ENCODE results near the gene NGFR.

Gene NGFR

DNA sequence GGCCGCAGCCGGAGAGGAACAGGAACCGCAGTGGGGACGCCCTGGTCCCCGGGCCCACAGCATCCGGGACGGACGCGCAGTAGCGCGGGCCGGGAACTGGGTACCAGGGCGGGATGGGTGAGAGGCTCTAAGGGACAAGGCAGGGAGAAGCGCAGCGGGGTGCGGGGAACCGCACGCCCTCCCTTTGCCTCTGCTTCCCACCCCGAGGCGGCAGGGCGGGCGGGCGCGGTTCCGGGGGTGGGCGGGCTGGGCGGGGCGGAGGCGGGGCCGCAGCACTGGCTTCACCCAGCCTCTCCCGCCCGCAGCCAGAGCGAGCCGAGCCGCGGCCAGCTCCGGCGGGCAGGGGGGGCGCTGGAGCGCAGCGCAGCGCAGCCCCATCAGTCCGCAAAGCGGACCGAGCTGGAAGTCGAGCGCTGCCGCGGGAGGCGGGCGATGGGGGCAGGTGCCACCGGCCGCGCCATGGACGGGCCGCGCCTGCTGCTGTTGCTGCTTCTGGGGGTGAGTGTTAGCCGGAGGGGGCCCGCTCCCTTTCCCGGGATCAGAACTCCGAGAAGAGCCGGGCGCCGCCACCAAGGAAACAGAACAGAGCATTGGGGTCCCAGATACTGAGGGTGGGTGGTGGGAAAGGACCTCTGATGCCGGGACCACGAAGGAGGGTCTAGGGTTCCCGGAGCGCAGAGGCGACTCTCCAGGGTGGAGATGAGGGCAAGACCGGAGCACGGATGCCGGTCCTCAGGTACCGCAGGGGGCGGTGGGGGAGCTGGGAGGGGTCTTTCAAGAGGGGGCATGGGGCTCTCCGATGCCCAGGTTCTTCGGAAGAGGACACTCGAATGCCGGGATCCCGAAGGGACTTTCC is at the start of gene NGFR:
TSS of gene NGFR (plus strand) at position 308 of the 856 bp plus-strand sequence. CDS start at position 433, 125 bp downstream.
- no peak for DNase-seq (ENCODE audit: low read depth, low spot score)
- no peak within 1 kb of the TSS for H3K27ac ChIP-seq

GRCh38 chr17:49445591-49445990 is 49.5 kb upstream of the NGFR start:
- no peak overlapping the region for H3K9ac ChIP-seq (ENCODE audit: insufficient read length)
- no peak overlapping the region for H3K4me3 ChIP-seq
- TF ChIP-seq FOXP2 (optimal IDR thresholded peaks at IDR 0.05; ENCODE audit: control extremely low read depth, extremely low read length, insufficient read depth), result no peak
- TF ChIP-seq EZH2 (IDR thresholded peaks at IDR 0.05), result no peak
- no peak for TF ChIP-seq POLR2AphosphoS5 (IDR thresholded peaks at IDR 0.05; ENCODE audit: borderline replicate concordance, low read depth, low read length)
- no peaks in the 10 kb centered on the region for H3K36me3 ChIP-seq (ENCODE audit: insufficient read depth, low read length)
- no peak for DNase-seq (ENCODE audit: low read depth, low spot score)
- no peak overlapping the region for H3K27ac ChIP-seq
- H3K9me3 ChIP-seq (ENCODE audit: low read depth, low read length), result no peaks in the 10 kb centered on the region

More for the DNA sequence above, at the start of gene NGFR:
- TF ChIP-seq POLR2AphosphoS5 (IDR thresholded peaks at IDR 0.05; ENCODE audit: borderline replicate concordance, low read depth, low read length) (peak; percentile 94), EZH2 (IDR thresholded peaks at IDR 0.05) (no peak), FOXP2 (optimal IDR thresholded peaks at IDR 0.05; ENCODE audit: control extremely low read depth, extremely low read length, insufficient read depth) (peak; percentile 39)
- peak within 1 kb of the TSS; percentile 75 for H3K9ac ChIP-seq (ENCODE audit: insufficient read length)
- H3K9me3 ChIP-seq (ENCODE audit: low read depth, low read length), result no peaks in the 10 kb centered on the region
- peak within 1 kb of the TSS; percentile 94 for H3K4me3 ChIP-seq
- H3K36me3 ChIP-seq (ENCODE audit: insufficient read depth, low read length), result no peaks in the 10 kb centered on the region

- H3K9ac ChIP-seq (ENCODE audit: insufficient read length), result no peak overlapping the region
- no peaks in the 10 kb centered on the region for H3K9me3 ChIP-seq (ENCODE audit: low read depth, low read length)
- no peak overlapping the region for H3K4me3 ChIP-seq
- no peak for DNase-seq (ENCODE audit: low read depth, low spot score)
- H3K36me3 ChIP-seq (ENCODE audit: insufficient read depth, low read length), result no peaks in the 10 kb centered on the region
- peak overlapping the region; percentile 71 for H3K27ac ChIP-seq
- no peak for TF ChIP-seq EZH2 (IDR thresholded peaks at IDR 0.05)
- TF ChIP-seq POLR2AphosphoS5 (IDR thresholded peaks at IDR 0.05; ENCODE audit: borderline replicate concordance, low read depth, low read length), result no peak
- TF ChIP-seq FOXP2 (optimal IDR thresholded peaks at IDR 0.05; ENCODE audit: control extremely low read depth, extremely low read length, insufficient read depth), result no peak
Observed at GRCh38 chr17:49447628-49448302, 47.3 kb upstream of the NGFR start.

DNA sequence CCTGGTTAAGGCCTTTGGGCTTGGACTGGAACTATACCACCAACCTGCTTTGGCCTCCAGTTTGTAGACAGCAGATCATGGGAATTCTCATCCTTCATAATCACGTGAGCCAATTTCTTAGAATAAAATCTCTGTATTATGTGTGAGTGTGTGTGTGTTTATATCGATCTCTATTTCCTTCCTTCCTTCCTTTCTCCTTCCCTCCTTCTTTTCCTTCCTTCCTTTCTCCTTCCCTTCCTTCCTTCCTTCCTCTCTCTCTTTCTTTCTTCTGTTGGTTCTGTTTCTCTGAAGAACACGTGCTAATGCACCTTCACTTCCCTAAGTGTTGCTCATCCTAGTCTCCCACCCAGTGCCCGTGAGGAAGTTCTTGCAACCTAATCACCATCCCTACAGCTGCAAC is 44.9 kb upstream of the NGFR start:
- no peaks in the 10 kb centered on the region for H3K36me3 ChIP-seq (ENCODE audit: insufficient read depth, low read length)
- TF ChIP-seq FOXP2 (optimal IDR thresholded peaks at IDR 0.05; ENCODE audit: control extremely low read depth, extremely low read length, insufficient read depth) (no peak), POLR2AphosphoS5 (IDR thresholded peaks at IDR 0.05; ENCODE audit: borderline replicate concordance, low read depth, low read length) (no peak), EZH2 (IDR thresholded peaks at IDR 0.05) (no peak)

GRCh38 chr17:49450735-49451134 is 44.4 kb upstream of the NGFR start:
- no peak overlapping the region for H3K9ac ChIP-seq (ENCODE audit: insufficient read length)
- H3K9me3 ChIP-seq (ENCODE audit: low read depth, low read length), result no peaks in the 10 kb centered on the region
- peak; percentile 40 for DNase-seq (ENCODE audit: low read depth, low spot score)
- H3K27ac ChIP-seq, result peak overlapping the region; percentile 87
- TF ChIP-seq EZH2 (IDR thresholded peaks at IDR 0.05), result no peak
- TF ChIP-seq FOXP2 (optimal IDR thresholded peaks at IDR 0.05; ENCODE audit: control extremely low read depth, extremely low read length, insufficient read depth), result peak; percentile 79
- H3K36me3 ChIP-seq (ENCODE audit: insufficient read depth, low read length), result no peaks in the 10 kb centered on the region
- H3K4me3 ChIP-seq, result no peak overlapping the region; the same call in 1 of the 2 replicates

More for the DNA sequence above, 44.9 kb upstream of the NGFR start:
- Histone ChIP-seq H3K27ac (peak overlapping the region; percentile 87), H3K9me3 (ENCODE audit: low read depth, low read length) (no peaks in the 10 kb centered on the region), H3K4me3 (no peak overlapping the region), H3K9ac (ENCODE audit: insufficient read length) (no peak overlapping the region)
- no peak for DNase-seq (ENCODE audit: low read depth, low spot score)

GRCh38 chr17:49452201-49452600 is 42.9 kb upstream of the NGFR start:
- Histone ChIP-seq H3K9me3 (ENCODE audit: low read depth, low read length) (no peaks in the 10 kb centered on the region), H3K4me3 (no peak overlapping the region), H3K9ac (ENCODE audit: insufficient read length) (no peak overlapping the region), H3K27ac (no peak overlapping the region), H3K36me3 (ENCODE audit: insufficient read depth, low read length) (no peaks in the 10 kb centered on the region)
- no peak for DNase-seq (ENCODE audit: low read depth, low spot score)
- no peak for TF ChIP-seq EZH2 (IDR thresholded peaks at IDR 0.05)
- no peak for TF ChIP-seq FOXP2 (optimal IDR thresholded peaks at IDR 0.05; ENCODE audit: control extremely low read depth, extremely low read length, insufficient read depth)
- no peak for TF ChIP-seq POLR2AphosphoS5 (IDR thresholded peaks at IDR 0.05; ENCODE audit: borderline replicate concordance, low read depth, low read length)

- no peak overlapping the region for H3K9ac ChIP-seq (ENCODE audit: insufficient read length)
- H3K27ac ChIP-seq, result no peak overlapping the region
- DNase-seq (ENCODE audit: low read depth, low spot score), result no peak
- no peak for TF ChIP-seq FOXP2 (optimal IDR thresholded peaks at IDR 0.05; ENCODE audit: control extremely low read depth, extremely low read length, insufficient read depth)
- H3K9me3 ChIP-seq (ENCODE audit: low read depth, low read length), result no peaks in the 10 kb centered on the region
- H3K4me3 ChIP-seq, result no peak overlapping the region
- no peaks in the 10 kb centered on the region for H3K36me3 ChIP-seq (ENCODE audit: insufficient read depth, low read length)
Observed at GRCh38 chr17:49452661-49453060, 42.4 kb upstream of the NGFR start.

DNA sequence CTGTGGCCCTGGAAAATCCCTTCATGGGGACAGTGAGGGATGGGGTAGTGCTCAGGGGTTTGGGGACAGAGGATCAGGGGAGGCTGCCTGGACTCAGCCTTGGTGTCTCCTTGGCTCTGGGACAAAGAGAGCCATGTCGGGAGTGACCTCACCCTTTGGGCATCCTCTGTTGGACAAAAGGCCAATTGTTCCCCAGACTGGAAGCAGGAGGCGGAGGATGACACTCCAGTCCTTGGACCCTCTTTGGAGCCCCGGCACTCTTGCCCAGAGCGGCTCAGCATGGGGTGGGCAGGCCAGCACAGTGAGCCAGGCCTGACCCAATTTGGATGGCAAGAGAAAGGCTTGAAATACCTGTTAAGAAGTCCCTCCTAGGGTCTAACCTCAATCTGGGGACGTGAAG is 41.0 kb upstream of the NGFR start:
- Histone ChIP-seq H3K9ac (ENCODE audit: insufficient read length) (no peak overlapping the region), H3K36me3 (ENCODE audit: insufficient read depth, low read length) (no peaks in the 10 kb centered on the region), H3K4me3 (no peak overlapping the region), H3K27ac (peak overlapping the region; percentile 84), H3K9me3 (ENCODE audit: low read depth, low read length) (no peaks in the 10 kb centered on the region)
- TF ChIP-seq FOXP2 (optimal IDR thresholded peaks at IDR 0.05; ENCODE audit: control extremely low read depth, extremely low read length, insufficient read depth) (no peak), POLR2AphosphoS5 (IDR thresholded peaks at IDR 0.05; ENCODE audit: borderline replicate concordance, low read depth, low read length) (no peak), EZH2 (IDR thresholded peaks at IDR 0.05) (no peak)
- no peak for DNase-seq (ENCODE audit: low read depth, low spot score)
